GM19238 (cell line): ENCODE measurements around the gene FLNB.
"Not testable (repeated sequence)": the region's sequence is repeated elsewhere in the genome, so short reads cannot be mapped to it uniquely, and the experiment has no call there.

ENCODE experiments used
- DNase-seq: peaks from one replicate; pipeline ENCODE4 v3.0.0; 2011; ENCODE audit warnings: low spot score; ENCODE audit not compliant: insufficient read length

FLNB gene

DNA sequence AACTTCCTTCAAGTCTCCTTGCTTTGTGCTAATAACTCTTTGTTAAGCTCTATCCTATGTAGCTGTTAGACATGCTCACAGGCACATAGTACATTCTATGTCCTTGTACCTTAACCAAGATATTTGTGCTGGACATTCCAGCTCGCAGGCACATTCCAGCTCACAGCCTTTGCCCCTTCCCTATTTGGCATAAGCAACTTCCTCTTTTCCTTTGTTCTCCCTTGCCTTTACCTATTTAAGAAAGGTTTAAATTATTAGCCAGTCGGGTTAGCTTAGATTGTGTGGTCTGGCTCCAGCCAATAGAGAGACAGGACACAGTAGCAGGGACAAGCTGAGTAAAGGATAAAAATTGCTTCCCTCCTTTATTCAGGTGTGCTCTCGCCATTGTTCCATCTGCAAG is 193.2 kb downstream of the FLNB start:
- not testable (repeated sequence) for DNase-seq

DNA sequence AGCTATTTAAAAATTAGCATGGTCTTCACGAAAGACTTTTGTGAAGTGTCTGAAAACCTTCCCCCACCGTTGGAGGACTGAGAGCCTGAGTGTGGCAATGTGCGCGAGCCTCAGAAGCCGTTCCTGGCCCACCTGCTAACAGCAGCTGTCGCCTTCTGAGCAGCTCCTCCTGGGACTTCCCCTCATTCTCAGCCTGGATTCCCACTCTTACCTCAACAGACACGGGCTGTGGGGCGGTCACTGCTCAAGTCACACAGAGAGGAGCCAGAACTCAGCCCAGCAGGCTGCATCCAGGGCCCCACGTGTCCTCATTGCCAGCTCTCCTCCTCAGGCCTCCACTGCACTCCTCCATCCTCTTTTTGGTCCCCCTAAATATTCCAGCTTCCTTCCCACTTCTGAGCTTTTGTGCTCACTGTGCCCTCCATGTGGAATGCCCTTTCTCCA is 194.7 kb downstream of the FLNB start:
- DNase-seq: no peak

DNA sequence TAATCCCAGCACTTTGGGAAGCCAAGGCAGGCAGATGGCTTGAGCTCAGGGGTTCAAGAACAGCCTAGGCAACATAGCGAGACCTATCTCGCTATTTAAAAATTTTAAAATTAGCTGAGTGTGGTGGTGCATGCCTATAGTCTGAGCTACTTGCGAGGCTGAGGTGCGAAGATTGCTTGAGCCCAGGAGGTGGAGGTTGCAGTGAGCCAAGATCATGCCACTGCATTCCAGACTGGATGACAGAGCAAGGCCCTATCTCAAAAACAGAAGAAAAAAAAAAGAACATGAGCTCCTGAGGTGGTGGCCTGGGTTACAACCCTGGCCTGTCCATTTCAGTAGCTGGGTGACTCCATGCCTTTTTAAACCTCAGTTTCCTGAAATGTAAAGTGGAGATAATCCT is 195.3 kb downstream of the FLNB start:
- no peak for DNase-seq

DNA sequence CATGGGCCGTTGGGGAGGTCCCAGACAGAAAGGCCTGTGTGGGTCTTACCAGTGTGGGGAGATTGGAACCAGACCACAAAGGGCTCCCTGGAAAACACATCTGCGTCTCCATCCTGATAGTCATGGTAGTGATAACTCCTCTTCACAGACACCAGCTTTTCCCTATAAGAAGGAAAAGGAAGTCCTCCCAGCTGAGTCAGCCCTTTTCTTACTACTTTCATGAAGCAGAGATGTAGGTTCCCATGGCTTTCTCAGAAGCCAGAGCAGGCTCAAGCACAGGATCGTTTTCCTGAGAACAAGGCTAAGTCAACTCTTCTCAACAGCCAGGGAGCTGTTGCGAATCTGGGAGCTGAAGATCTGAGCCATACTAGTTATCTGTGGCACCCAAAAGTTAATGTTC is 196.5 kb downstream of the FLNB start:
- no peak for DNase-seq

DNA sequence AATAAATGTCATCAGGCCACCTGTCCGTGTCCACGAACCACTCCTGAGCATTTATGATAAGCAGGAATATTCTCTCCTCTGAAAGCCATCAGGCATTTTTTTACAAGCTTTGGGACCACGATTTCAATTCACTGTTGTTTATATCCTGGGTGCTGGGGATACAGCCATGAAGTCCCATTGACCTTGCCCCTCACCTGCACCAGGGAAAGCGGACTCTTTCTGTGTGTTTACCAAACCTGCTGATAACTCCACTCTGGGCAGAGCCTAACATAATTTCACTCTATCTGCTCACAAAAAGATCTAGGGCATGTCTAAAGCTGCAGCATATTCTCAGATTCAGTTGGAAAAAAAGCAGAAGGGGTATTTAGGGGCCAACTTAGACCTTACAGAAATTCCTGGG is 197.8 kb downstream of the FLNB start:
- no peak for DNase-seq

DNA sequence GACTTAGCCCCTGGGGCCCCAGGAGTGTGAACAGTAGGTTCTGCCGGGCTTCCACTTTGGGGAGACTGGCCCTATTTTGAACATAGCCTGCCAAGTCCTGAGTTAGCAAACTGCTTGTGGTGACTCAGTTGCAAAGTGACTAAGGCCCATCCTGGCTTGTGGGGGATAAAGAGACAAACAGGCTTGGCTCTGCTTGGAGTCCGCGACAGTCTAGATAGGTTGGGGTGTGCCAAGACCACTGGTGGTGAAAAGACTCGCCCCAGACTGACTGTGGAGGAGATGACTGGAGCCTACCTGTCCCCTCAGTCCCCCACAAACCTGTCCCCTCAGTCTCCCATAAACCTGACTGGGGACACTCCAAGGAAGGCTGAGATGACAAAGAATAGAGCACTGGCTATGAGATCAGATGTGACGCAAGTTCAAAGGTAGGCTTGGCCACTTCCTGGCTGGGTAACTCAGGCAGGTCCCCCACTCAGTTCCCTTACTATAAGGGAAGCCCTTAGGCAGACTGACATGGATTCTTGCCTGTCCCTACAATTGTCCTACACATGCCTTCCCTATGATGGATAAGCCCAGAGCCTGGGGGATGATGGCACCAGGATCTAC is 198.3 kb downstream of the FLNB start:
- no peak for DNase-seq

DNA sequence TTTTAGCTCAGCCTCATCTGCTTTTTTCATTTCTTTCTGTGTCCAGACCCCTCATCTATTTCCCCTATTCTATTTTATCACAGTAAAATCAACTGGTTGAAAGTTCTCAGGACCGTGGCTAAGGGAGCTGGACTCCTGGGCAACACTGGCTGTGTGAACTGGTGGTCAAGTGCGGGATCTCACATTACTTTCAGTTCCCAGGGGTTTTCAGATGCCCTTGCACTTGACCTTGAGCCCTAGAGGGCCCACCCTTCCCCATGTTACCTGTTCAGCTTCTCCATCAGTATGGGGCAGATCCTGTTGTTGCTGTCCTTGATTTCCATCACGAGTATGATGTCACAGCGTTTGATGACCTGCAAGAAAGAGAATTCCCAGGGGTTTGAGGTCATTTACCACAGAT is 199.7 kb downstream of the FLNB start:
- no peak for DNase-seq

DNA sequence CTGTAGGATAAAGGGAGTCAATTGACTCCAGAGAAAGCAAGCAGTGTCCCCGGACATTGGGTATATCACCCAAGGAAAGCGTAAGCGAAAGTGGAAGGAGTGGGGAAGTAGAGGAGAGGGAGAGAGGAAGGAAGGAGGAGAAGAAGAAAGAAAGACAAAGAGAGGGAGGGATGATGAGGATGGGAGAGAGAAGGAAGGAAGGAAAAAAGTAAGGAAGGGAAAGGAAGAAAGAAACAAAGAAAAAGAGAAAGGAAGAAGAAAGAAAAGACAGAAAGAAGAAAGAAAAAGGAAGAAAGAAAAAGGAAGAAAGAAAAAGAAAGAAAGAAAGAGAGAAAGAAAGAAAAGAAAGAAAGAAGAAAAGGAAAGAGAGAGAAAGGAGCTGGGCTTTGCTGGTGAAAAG is 201.7 kb downstream of the FLNB start:
- no peak for DNase-seq

DNA sequence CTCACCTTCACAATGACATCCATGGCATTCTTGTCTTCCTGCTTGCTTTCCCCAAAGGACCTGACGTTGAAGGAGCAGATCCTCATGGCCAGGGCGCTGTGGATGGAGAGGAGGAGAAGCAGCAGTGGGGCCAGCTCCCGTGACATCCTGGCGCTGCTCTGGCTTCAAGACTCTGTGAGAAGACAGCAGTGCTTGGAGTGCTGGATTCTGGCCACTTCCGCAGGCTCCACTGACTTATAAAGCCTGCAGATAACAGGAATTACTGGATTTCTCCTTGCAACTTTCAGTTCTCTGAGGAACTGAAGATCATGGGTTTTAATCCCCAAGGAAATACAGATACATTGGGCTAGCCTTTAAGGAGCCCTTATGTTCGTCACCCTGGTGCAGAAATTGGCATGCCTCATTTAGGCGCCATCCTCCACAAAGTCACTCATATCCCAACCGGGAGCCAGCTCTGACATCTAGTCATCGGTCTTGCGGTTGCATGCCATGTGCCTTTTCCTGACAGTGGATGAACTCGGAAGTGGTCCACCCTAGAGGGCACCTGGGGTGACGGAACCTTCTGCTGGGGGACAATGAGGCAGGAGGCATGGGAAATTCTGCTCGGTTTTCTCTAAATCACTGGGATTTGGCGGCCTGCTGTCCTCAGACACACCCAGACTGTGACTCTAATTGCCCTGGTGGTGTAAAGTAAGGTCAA is 202.7 kb downstream of the FLNB start, which contains the start of gene DNASE1L3:
TSS of gene DNASE1L3 (minus strand) at position 212 of the 700 bp plus-strand sequence. CDS start at position 146, 66 bp downstream.
- DNase-seq: no peak

DNA sequence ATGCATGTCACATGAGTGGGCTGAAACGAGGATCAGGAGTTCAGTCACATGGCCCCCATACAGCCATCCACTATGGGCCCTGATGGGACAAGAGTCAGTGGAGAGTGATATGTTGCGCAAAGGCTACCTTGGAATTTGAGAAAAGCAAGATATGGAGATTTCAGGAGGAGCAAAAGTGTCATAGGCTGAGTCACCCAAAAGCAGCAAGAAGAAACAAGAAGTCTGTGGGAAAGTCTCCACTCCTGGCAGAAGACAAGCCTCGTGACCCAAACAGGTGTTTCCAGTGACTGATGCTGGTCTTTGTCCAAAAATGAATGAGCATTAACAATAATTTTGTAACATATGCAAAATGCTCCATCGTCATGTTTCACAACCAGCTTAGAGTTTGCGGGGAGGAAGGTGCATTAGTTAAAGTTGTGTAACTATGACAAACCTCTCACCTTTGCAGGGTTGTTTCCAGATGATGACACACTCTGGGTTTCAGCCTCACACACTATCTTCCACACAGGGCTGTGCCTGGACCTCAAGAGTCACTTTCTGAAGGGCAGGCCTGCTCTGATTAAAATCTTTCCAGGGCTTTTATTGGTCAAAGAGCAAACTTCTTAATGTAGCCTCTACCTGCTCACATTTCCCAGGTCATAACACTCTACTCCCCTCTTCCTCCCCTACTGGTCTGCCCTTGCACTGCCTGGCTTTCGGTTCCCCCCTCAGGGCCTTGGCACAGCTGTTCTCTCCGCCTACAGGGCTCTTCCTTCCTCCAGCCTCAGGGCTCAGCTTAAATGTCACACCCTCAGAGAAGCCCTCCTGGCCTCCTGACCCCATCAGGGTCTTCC is 206.5 kb downstream of the FLNB start:
- peak; percentile 37 for DNase-seq

DNA sequence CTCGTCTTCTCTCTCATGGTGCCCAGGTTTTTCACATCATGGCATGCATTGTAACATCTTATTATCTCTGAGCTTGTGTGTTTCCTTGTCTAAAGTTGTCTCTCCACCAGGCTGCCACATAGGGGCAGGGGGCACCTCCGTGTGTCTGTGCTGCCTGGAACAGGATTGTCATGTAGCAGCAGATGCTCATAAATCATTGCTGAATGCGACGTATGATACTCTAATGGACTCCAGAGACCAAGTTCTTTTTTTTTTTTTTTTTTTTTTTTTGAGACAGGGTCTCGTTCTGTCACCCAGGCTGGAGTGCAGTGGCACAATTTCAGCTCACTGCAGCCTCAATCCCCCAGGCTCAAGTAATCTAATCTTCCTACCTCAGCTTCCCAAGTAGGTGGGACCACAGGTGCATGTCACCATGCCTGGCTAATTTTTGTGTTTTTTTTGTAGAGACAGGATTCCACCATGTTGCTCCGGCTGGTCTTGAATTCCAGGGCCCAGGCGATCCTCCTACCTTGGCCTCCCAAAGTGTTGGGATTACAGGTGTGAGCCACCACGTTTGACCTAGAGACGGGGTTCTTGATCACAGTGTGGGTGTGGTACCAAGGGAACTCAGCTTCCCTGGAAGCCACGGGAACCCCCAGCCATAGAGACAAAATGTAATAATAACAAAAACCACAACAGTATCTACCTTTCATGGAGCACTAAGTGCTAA is 207.2 kb downstream of the FLNB start:
- DNase-seq: no peak

DNA sequence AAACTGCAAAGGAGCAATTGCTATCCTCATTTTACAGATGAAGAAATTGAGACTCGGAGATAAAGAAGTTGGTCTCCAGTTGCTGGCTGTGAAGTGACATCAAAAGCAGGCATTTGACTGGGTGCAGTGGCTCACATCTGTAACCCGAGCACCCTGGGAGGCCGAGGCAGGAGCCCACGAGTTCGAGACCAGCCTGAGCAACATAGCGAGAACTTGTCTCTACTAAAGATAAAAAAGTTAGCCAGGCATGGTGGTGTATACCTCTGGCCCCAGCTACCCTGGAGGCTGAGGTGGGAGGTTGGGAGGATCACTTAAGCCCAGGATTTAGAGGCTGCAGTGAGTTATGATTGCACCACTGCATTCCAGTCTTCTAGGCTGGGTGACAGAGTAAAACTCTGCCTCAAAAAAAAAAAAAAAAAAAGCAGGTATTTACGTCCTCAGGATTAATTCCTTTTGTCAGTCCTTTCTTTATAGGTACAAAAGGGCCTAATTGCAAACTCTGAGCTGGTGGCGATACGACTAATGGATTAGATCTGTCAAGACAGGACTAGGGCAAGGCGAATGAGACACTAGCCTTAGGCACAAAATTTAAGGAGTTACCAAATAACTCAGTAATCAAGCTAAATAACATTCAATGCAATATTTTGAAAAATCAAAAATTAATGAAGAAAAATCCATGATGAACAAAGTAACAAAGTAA is 208.4 kb downstream of the FLNB start:
- no peak for DNase-seq

DNA sequence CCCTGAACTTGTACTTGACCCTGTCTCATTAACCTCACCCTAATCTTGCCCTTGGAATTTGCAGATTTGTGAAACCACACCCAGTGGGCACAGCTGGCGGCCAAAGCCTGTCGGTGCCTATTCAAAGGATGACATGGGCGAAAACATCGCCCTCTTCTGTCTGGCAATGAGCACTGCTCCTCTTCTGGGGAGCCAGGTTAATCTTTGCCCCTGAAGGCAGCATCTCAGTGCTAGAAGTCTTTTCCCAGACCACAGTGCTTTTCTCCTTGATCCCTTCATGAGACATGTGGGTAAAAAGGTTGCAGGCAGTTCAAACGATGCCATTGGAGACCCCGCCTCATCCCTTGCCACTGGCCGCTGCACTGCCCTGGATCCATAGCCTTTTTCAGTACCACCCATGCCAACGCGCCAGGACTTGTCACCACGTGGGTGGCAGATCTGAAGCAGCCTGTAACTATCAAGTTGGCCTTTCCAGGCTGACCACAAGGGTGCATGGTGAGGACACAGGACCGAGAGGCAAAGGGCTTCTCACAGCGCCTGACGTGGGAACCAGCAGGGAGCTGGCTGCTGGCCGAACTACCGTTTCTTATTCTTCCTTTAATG is 209.1 kb downstream of the FLNB start:
- DNase-seq: no peak

DNA sequence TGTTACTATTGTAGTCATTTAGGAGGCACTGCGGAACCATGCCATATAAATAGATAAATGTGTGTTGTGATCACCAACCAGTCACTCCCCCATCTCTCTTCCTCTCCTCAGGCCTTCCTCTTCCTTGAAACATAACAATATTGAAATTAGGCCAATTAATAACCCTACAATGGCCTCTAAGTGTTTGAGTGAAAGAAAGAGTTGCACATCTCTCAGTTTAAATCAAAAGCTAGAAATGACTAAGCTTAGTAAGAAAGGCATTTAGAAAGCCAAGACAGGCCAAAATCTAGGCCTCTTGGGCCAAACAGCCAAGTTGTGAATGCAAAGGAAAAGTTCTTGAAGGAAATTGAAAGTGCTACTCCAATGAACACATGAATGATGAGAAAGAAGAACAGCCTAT is 210.7 kb downstream of the FLNB start:
- no peak for DNase-seq
